ENCODE results near the gene SYT7.

DNA sequence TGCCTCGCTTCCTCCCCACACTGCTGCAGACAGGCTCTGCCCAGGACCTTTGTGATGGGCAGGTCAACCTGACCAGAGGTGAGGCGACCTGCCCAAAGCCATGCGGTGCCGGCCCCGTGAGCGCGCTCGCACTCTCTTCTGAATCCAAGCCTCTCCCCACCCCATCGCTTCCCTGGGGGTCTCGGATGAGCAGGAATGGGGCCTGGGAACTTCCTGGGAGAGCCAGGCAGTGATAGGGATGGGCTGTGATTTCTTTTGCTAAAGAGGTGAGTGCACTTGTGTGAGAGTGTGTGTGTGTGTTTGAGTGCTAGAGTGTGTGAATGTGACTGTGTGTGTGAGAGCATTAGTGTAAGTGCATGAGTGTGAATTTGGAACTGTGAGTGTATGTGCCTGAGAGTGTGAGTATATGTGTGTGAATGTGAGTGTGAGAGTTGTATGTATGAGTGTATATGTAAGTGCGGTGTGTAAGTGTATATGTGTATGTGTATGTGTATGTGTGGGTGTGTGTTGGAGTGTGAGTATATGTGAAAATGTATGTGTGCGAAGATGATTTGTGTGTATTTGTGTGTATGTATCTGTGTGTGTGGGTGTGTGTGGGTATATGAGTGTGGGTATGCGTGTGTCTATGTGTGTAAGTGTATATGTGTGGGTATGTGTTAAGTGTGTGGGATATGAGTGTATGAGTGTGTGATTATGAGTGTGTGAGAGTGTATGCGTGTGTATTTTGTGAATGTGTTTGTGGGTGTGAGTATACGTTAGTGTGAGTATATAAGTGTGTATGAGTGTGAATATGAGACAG is 84.1 kb downstream of the SYT7 start:
- TF ChIP-seq POLR2A (IDR thresholded peaks at IDR 0.05; ENCODE audit: low read depth, low read length) (no peak), POLR2AphosphoS5 (IDR thresholded peaks at IDR 0.05; ENCODE audit: low read depth, low read length) (no peak)

Data from GM12892 (cell line).